ENCODE data around the gene NES.

The NES gene

DNA sequence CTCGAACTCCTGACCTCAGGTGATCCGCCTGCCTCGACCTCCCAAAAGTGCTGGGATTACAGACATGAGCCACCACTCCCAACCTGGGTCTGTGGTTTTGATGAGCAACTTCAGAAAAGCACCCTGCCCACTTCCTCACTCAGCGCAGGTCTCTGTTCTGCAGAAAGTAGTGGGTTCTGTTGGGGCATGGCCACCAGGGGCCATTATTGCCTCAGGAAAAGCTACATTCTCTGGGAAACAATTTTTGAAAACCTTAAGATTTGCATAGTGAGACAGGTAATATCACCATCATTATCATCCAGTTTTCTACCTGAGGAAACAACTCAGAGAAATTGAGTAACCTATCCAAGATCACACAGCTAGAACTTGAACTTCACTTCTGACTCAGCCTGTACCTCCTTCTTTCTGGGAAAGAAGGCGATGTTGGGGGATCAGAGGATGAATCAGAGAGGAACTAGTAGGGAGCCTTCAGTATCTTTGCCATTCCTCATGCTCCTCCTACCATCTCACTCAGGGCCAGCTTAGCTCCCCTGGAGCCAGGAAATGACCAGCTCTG, 7.1 kb upstream of the NES start:
- Histone ChIP-seq H3K9me3 (replicated peaks in 1 of 2; ENCODE audit: control insufficient read depth in 2 of 2, insufficient read depth in 1 of 2, low read depth in 1 of 2, low read length in 2 of 2) (no peaks in the 10 kb centered on the region), H3K4me3 (ENCODE audit: low read length in 2 of 2) (no peak overlapping the region), H3K18ac (ENCODE audit: low read length) (no peak overlapping the region), H2BK15ac (ENCODE audit: low read length) (no peak overlapping the region), H3K27me3 (ENCODE audit: control insufficient read depth in 3 of 3, insufficient read depth in 3 of 3, low read depth in 1 of 3, low read length in 3 of 3) (peaks cover 0 to 53% (median 0%) of the 10 kb centered on the region in 3 experiments), H2BK120ac (ENCODE audit: low read depth, low read length) (no peak overlapping the region), H2BK5ac (ENCODE audit: low read length) (no peak overlapping the region), H3K4me1 (ENCODE audit: control insufficient read depth in 2 of 2, insufficient read depth in 1 of 2, low read depth in 1 of 2, low read length in 2 of 2) (peaks cover 0 to 3% of the 10 kb centered on the region in 2 donors), H3K23ac (ENCODE audit: low read depth, low read length, poor library complexity) (no peak overlapping the region), H3K4ac (ENCODE audit: low read length) (no peak overlapping the region), H3K9ac (ENCODE audit: low read depth, low read length, poor library complexity) (no peak overlapping the region), H3K36me3 (replicated peaks in 1 of 2; ENCODE audit: control insufficient read depth in 2 of 2, insufficient read depth in 2 of 2, low read length in 2 of 2) (no peaks in the 10 kb centered on the region), H4K91ac (ENCODE audit: low read depth, low read length, poor library complexity) (no peak overlapping the region), H2BK12ac (ENCODE audit: low read length) (no peak overlapping the region), H3K27ac (replicated peaks; ENCODE audit: low read length) (no peak overlapping the region), H2AK5ac (ENCODE audit: low read depth, low read length) (no peak overlapping the region), H3K4me2 (ENCODE audit: insufficient read depth, low read length, poor library complexity, severe bottlenecking) (no peak overlapping the region), H4K8ac (ENCODE audit: low read depth, low read length) (no peak overlapping the region), H2AFZ (ENCODE audit: low read length) (no peak overlapping the region), H3K14ac (ENCODE audit: low read length) (no peak overlapping the region), H3K79me1 (ENCODE audit: low read depth, low read length) (peaks cover 2% of the 10 kb centered on the region)
- no CpG with 5 or more reads among the region's 5 CpGs for WGBS, 2 donors (ENCODE audit: extremely low coverage in 2 of 2, insufficient read length in 2 of 2, insufficient replicate concordance in 1 of 2)
- no peak for DNase-seq (ENCODE audit: low spot score)

DNA sequence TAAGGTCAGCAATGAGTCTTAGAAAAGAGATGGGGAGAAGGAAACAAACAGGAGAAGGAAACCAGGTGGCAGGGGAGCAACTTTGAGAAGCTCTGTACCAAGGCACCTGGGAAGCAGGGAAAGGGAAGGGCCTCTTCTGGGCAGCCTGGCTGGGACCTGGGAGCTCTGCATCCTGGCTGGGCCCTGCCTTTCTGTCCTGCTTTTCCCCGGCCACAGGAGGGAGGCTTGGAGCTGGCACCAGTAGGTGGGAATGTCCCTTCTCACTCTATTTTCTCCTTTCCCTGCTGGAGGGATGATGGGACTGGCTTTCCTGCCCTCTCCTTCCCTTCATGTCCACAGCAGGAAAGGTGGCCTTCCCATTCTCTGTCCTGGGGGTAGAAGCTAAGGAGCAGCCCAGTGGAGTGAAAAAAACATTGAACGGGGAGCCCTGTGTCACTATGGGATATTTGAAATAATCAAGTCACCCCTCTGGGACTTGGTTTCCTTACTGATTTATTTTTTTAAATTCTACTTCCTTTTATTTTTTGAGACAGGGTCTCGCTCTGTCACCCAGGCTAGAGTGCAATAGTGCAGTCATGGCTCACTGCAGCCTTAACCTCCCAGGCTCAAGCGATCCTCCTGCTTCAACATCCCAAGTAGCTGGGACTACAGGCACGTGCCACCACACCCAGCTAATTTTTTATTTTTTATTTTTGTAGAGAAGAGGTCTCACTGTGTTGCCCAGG, 5.1 kb upstream of the NES start:
- H2AK5ac ChIP-seq (ENCODE audit: low read depth, low read length): peak overlapping the region; percentile 19
- H3K4me1 ChIP-seq (ENCODE audit: control insufficient read depth in 2 of 2, insufficient read depth in 1 of 2, low read depth in 1 of 2, low read length in 2 of 2): peaks cover 8 to 9% of the 10 kb centered on the region in 2 donors
- no peak overlapping the region for H3K23ac ChIP-seq (ENCODE audit: low read depth, low read length, poor library complexity)
- WGBS, 2 donors (ENCODE audit: extremely low coverage in 2 of 2, insufficient read length in 2 of 2, insufficient replicate concordance in 1 of 2): no CpG with 5 or more reads among the region's 5 CpGs
- H3K4ac ChIP-seq (ENCODE audit: low read length): no peak overlapping the region
- no peak overlapping the region for H2BK5ac ChIP-seq (ENCODE audit: low read length)
- no peak overlapping the region for H2BK12ac ChIP-seq (ENCODE audit: low read length)
- H2AFZ ChIP-seq (ENCODE audit: low read length): no peak overlapping the region
- DNase-seq (ENCODE audit: low spot score): no peak
- no peak overlapping the region for H3K4me3 ChIP-seq (ENCODE audit: low read length in 2 of 2)
- H3K9ac ChIP-seq (ENCODE audit: low read depth, low read length, poor library complexity): peak overlapping the region; percentile 54
- no peak overlapping the region for H3K27ac ChIP-seq (replicated peaks; ENCODE audit: low read length)
- H3K9me3 ChIP-seq (replicated peaks in 1 of 2; ENCODE audit: control insufficient read depth in 2 of 2, insufficient read depth in 1 of 2, low read depth in 1 of 2, low read length in 2 of 2): no peaks in the 10 kb centered on the region
- no peaks in the 10 kb centered on the region for H3K36me3 ChIP-seq (replicated peaks in 1 of 2; ENCODE audit: control insufficient read depth in 2 of 2, insufficient read depth in 2 of 2, low read length in 2 of 2)
- peaks cover 2% of the 10 kb centered on the region for H3K79me1 ChIP-seq (ENCODE audit: low read depth, low read length)
- H4K8ac ChIP-seq (ENCODE audit: low read depth, low read length): no peak overlapping the region
- no peak overlapping the region for H3K4me2 ChIP-seq (ENCODE audit: insufficient read depth, low read length, poor library complexity, severe bottlenecking)
- H2BK120ac ChIP-seq (ENCODE audit: low read depth, low read length): no peak overlapping the region
- peaks cover 0 to 62% (median 0%) of the 10 kb centered on the region in 3 experiments for H3K27me3 ChIP-seq (ENCODE audit: control insufficient read depth in 3 of 3, insufficient read depth in 3 of 3, low read depth in 1 of 3, low read length in 3 of 3)
- H2BK15ac ChIP-seq (ENCODE audit: low read length): peak overlapping the region; percentile 82
- no peak overlapping the region for H3K14ac ChIP-seq (ENCODE audit: low read length)
- no peak overlapping the region for H4K91ac ChIP-seq (ENCODE audit: low read depth, low read length, poor library complexity)
- peak overlapping the region; percentile 21 for H3K18ac ChIP-seq (ENCODE audit: low read length)

DNA sequence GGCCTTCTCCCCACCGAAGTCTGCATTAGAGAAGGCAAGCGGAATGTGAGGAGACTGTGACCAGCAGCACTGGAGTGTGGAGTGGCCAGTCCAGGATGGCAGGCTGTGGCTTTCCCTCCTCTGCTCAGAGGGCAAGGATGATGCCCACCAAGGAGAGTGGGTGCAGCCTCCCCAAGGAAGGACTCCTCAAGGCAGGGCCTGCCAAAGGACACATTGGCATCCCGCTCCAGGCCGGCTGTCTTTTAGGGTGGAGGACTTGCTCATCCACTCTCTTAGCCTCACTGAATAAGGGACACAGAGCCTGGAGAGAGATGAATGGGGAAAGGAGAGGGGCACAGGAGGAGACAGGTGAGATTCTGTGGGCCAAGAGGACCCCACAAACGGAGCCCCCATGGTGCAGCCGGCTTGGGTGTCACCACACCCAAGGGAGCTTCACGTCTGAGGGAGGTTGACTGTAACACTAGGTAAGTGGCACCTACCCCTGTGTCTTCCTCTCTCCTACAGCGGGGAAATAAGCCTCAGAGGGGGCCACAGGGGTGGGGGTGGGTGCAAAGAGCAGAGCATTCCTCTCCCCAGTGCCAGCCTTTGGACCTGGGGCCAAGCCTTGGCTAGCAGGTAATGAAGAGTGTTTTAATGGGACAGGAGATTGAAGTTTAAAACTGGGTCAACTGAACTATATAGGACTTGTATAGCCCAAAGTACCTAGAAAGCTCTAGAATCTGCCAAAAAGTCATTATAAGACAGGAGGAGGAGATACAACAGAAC, 4.2 kb upstream of the NES start:
- Histone ChIP-seq H2AK5ac (ENCODE audit: low read depth, low read length) (peak overlapping the region; percentile 70), H3K18ac (ENCODE audit: low read length) (no peak overlapping the region), H3K9me3 (replicated peaks in 1 of 2; ENCODE audit: control insufficient read depth in 2 of 2, insufficient read depth in 1 of 2, low read depth in 1 of 2, low read length in 2 of 2) (no peaks in the 10 kb centered on the region), H2BK12ac (ENCODE audit: low read length) (peak overlapping the region; percentile 48), H2BK5ac (ENCODE audit: low read length) (peak overlapping the region; percentile 16), H2BK15ac (ENCODE audit: low read length) (peak overlapping the region; percentile 92), H3K4me1 (ENCODE audit: control insufficient read depth in 2 of 2, insufficient read depth in 1 of 2, low read depth in 1 of 2, low read length in 2 of 2) (peaks cover 8 to 9% of the 10 kb centered on the region in 2 donors), H3K4ac (ENCODE audit: low read length) (peak overlapping the region; percentile 59), H3K27me3 (ENCODE audit: control insufficient read depth in 3 of 3, insufficient read depth in 3 of 3, low read depth in 1 of 3, low read length in 3 of 3) (peaks cover 0 to 62% (median 0%) of the 10 kb centered on the region in 3 experiments), H3K4me2 (ENCODE audit: insufficient read depth, low read length, poor library complexity, severe bottlenecking) (no peak overlapping the region), H3K4me3 (ENCODE audit: low read length in 2 of 2) (no peak overlapping the region), H3K14ac (ENCODE audit: low read length) (no peak overlapping the region), H4K91ac (ENCODE audit: low read depth, low read length, poor library complexity) (no peak overlapping the region), H3K23ac (ENCODE audit: low read depth, low read length, poor library complexity) (no peak overlapping the region), H3K79me1 (ENCODE audit: low read depth, low read length) (peaks cover 2% of the 10 kb centered on the region), H3K27ac (replicated peaks; ENCODE audit: low read length) (no peak overlapping the region), H4K8ac (ENCODE audit: low read depth, low read length) (no peak overlapping the region), H3K9ac (ENCODE audit: low read depth, low read length, poor library complexity) (no peak overlapping the region), H2AFZ (ENCODE audit: low read length) (no peak overlapping the region), H2BK120ac (ENCODE audit: low read depth, low read length) (no peak overlapping the region), H3K36me3 (replicated peaks in 1 of 2; ENCODE audit: control insufficient read depth in 2 of 2, insufficient read depth in 2 of 2, low read length in 2 of 2) (no peaks in the 10 kb centered on the region)
- no peak for DNase-seq (ENCODE audit: low spot score)
- WGBS, 2 donors (ENCODE audit: extremely low coverage in 2 of 2, insufficient read length in 2 of 2, insufficient replicate concordance in 1 of 2): no CpG with 5 or more reads among the region's 8 CpGs

- Histone ChIP-seq H3K27me3 (ENCODE audit: control insufficient read depth in 3 of 3, insufficient read depth in 3 of 3, low read depth in 1 of 3, low read length in 3 of 3) (peaks cover 0 to 58% (median 0%) of the 10 kb centered on the region in 3 experiments), H2AFZ (ENCODE audit: low read length) (no peak overlapping the region), H2BK5ac (ENCODE audit: low read length) (no peak overlapping the region), H3K27ac (replicated peaks; ENCODE audit: low read length) (no peak overlapping the region), H3K4me2 (ENCODE audit: insufficient read depth, low read length, poor library complexity, severe bottlenecking) (no peak overlapping the region), H2BK12ac (ENCODE audit: low read length) (no peak overlapping the region), H3K14ac (ENCODE audit: low read length) (no peak overlapping the region), H2BK15ac (ENCODE audit: low read length) (no peak overlapping the region), H3K9me3 (replicated peaks in 1 of 2; ENCODE audit: control insufficient read depth in 2 of 2, insufficient read depth in 1 of 2, low read depth in 1 of 2, low read length in 2 of 2) (no peaks in the 10 kb centered on the region), H3K23ac (ENCODE audit: low read depth, low read length, poor library complexity) (no peak overlapping the region), H4K8ac (ENCODE audit: low read depth, low read length) (no peak overlapping the region), H3K4ac (ENCODE audit: low read length) (no peak overlapping the region), H3K9ac (ENCODE audit: low read depth, low read length, poor library complexity) (no peak overlapping the region), H3K18ac (ENCODE audit: low read length) (no peak overlapping the region), H2AK5ac (ENCODE audit: low read depth, low read length) (no peak overlapping the region), H2BK120ac (ENCODE audit: low read depth, low read length) (no peak overlapping the region), H3K4me3 (ENCODE audit: low read length in 2 of 2) (no peak overlapping the region), H3K4me1 (ENCODE audit: control insufficient read depth in 2 of 2, insufficient read depth in 1 of 2, low read depth in 1 of 2, low read length in 2 of 2) (peaks cover 8 to 13% of the 10 kb centered on the region in 2 donors), H4K91ac (ENCODE audit: low read depth, low read length, poor library complexity) (no peak overlapping the region), H3K36me3 (replicated peaks in 1 of 2; ENCODE audit: control insufficient read depth in 2 of 2, insufficient read depth in 2 of 2, low read length in 2 of 2) (peaks cover 2 to 10% of the 10 kb centered on the region in 2 donors), H3K79me1 (ENCODE audit: low read depth, low read length) (peaks cover 3% of the 10 kb centered on the region)
- no CpG with 5 or more reads among the region's 2 CpGs for WGBS, 2 donors (ENCODE audit: extremely low coverage in 2 of 2, insufficient read length in 2 of 2, insufficient replicate concordance in 1 of 2)
- no peak for DNase-seq (ENCODE audit: low spot score)
These were observed 2.8 kb upstream of the NES start for GRCh38 chr1:156680056-156680455.

Data from neuronal stem cell (in vitro differentiated cells).